ENCODE results near the gene WDR37.
"Not testable (repeated sequence)": the region's sequence is repeated elsewhere in the genome, so short reads cannot be mapped to it uniquely, and the experiment has no call there.

The WDR37 gene

GRCh38 chr10:1159131-1160061 lies 103.2 kb downstream of the WDR37 start:
- POLR2A ChIA-PET = no interaction called here
- no peak for DNase-seq (ENCODE audit: low read depth, low spot score)
- H3K4me3 ChIP-seq (ENCODE audit: low read depth, low read length) = no peak overlapping the region
- CTCF ChIA-PET = no interaction called here
- TF ChIP-seq CTCF (IDR thresholded peaks at IDR 0.05; ENCODE audit: insufficient read depth, low read length, missing control alignments) = no peak

- POLR2A ChIA-PET = no interaction called here
These were observed 104.6 kb downstream of the WDR37 start for GRCh38 chr10:1160561-1161314.

GRCh38 chr10:1161315-1161673 lies 105.1 kb downstream of the WDR37 start:
- H3K4me3 ChIP-seq (ENCODE audit: low read depth, low read length); CTCF ChIA-PET; POLR2A ChIA-PET; DNase-seq (ENCODE audit: low read depth, low spot score): not testable (repeated sequence)

More at GRCh38 chr10:1160561-1161314, 104.6 kb downstream of the WDR37 start:
- no peak for TF ChIP-seq CTCF (IDR thresholded peaks at IDR 0.05; ENCODE audit: insufficient read depth, low read length, missing control alignments)
- H3K4me3 ChIP-seq (ENCODE audit: low read depth, low read length) = no peak overlapping the region
- CTCF ChIA-PET = no interaction called here
- DNase-seq (ENCODE audit: low read depth, low spot score) = no peak

- ChIA-PET POLR2A (no interaction called here), CTCF (no interaction called here)
- no peak for TF ChIP-seq CTCF (IDR thresholded peaks at IDR 0.05; ENCODE audit: insufficient read depth, low read length, missing control alignments)
- H3K4me3 ChIP-seq (ENCODE audit: low read depth, low read length) = no peak overlapping the region
- no peak for DNase-seq (ENCODE audit: low read depth, low spot score)
These were observed 106.5 kb downstream of the WDR37 start for GRCh38 chr10:1162481-1163203.

GRCh38 chr10:1163204-1163660 lies 107.0 kb downstream of the WDR37 start:
- ChIA-PET POLR2A (no interaction called here), CTCF (no interaction called here)
- DNase-seq (ENCODE audit: low read depth, low spot score) = no peak
- TF ChIP-seq CTCF (IDR thresholded peaks at IDR 0.05; ENCODE audit: insufficient read depth, low read length, missing control alignments) = no peak
- H3K4me3 ChIP-seq (ENCODE audit: low read depth, low read length) = no peak overlapping the region

- TF ChIP-seq CTCF (IDR thresholded peaks at IDR 0.05; ENCODE audit: insufficient read depth, low read length, missing control alignments) = no peak
- ChIA-PET POLR2A (no interaction called here), CTCF (no interaction called here)
- no peak overlapping the region for H3K4me3 ChIP-seq (ENCODE audit: low read depth, low read length)
- no peak for DNase-seq (ENCODE audit: low read depth, low spot score)
These were observed 107.6 kb downstream of the WDR37 start for GRCh38 chr10:1163831-1164230.

Data from AG04449 (cell line).